ENCODE data around the gene ABLIM1.

DNA sequence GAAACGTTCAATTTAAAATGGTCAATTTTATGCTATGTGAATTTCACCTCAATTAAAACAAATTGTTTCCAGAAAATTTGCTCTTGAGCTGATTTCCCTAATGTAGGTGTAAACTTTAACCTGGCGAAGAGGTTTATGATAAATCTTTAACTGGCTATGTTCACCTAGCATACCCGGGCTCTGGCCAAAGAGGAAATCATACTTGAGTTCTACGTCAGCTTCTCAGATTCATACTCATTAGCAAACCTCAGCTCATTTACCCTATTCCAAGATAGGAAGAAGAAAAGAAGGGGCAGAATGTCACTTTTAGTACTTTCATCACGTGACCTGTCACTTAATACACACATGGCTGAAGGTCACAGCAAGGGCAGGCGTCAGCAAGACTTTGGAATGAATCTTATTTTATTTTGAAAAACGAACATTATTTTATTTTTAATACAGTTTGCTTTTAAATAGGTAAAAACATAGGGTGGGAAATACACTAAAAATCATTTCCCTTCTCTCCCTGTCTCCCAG, 97.0 kb downstream of the ABLIM1 start:
- TF ChIP-seq POLR2AphosphoS5 (IDR thresholded peaks at IDR 0.05) = no peak
- TF ChIP-seq, protein P1, sequence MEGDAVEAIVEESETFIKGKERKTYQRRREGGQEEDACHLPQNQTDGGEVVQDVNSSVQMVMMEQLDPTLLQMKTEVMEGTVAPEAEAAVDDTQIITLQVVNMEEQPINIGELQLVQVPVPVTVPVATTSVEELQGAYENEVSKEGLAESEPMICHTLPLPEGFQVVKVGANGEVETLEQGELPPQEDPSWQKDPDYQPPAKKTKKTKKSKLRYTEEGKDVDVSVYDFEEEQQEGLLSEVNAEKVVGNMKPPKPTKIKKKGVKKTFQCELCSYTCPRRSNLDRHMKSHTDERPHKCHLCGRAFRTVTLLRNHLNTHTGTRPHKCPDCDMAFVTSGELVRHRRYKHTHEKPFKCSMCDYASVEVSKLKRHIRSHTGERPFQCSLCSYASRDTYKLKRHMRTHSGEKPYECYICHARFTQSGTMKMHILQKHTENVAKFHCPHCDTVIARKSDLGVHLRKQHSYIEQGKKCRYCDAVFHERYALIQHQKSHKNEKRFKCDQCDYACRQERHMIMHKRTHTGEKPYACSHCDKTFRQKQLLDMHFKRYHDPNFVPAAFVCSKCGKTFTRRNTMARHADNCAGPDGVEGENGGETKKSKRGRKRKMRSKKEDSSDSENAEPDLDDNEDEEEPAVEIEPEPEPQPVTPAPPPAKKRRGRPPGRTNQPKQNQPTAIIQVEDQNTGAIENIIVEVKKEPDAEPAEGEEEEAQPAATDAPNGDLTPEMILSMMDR (IDR thresholded peaks at IDR 0.05) = no peak
- no peak for TF ChIP-seq POLR2A (IDR thresholded peaks at IDR 0.05)
